NCI-H510A (cell line): ENCODE results near the gene NEK9.
"Not testable (repeated sequence)": the region's sequence is repeated elsewhere in the genome, so short reads cannot be mapped to it uniquely, and the experiment has no call there.

Experiments
- DNase-seq: peaks from one replicate; lab custom pipeline; 2025; lab: John Stamatoyannopoulos, UW

Gene NEK9

GRCh38 chr14:75144944-75145343 lies 18.1 kb upstream of the NEK9 start:
- no peak for DNase-seq

- no peak for DNase-seq
These were observed 17.1 kb upstream of the NEK9 start for GRCh38 chr14:75143761-75144527.

GRCh38 chr14:75142494-75142893 lies 15.6 kb upstream of the NEK9 start:
- no peak for DNase-seq

GRCh38 chr14:75141967-75142366 lies 15.1 kb upstream of the NEK9 start:
- DNase-seq = no peak

GRCh38 chr14:75141062-75141461 lies 14.2 kb upstream of the NEK9 start:
- DNase-seq = no peak

GRCh38 chr14:75140620-75141019 lies 13.8 kb upstream of the NEK9 start:
- DNase-seq = no peak

GRCh38 chr14:75139185-75139584 lies 12.3 kb upstream of the NEK9 start:
- DNase-seq = no peak

- DNase-seq = no peak
These were observed 11.6 kb upstream of the NEK9 start for GRCh38 chr14:75138492-75138891.

GRCh38 chr14:75134644-75135043 lies 7.8 kb upstream of the NEK9 start:
- no peak for DNase-seq

- no peak for DNase-seq
These were observed 6.7 kb upstream of the NEK9 start for GRCh38 chr14:75133597-75133996.

GRCh38 chr14:75132382-75133086 lies 5.7 kb upstream of the NEK9 start:
- peak; percentile 10 for DNase-seq

- DNase-seq = no peak
These were observed 1.7 kb upstream of the NEK9 start for GRCh38 chr14:75128596-75128990.

- DNase-seq = no peak
These were observed 1.2 kb upstream of the NEK9 start for GRCh38 chr14:75127903-75128595.

- DNase-seq = not testable (repeated sequence)
These were observed 599 bp upstream of the NEK9 start for GRCh38 chr14:75127474-75127820.

GRCh38 chr14:75126121-75126544 lies 715 bp downstream of the NEK9 start:
- no peak for DNase-seq

GRCh38 chr14:75125617-75126016 lies 1.2 kb downstream of the NEK9 start:
- no peak for DNase-seq

GRCh38 chr14:75123991-75124390 lies 2.9 kb downstream of the NEK9 start:
- no peak for DNase-seq

GRCh38 chr14:75121552-75121951 lies 5.3 kb downstream of the NEK9 start:
- no peak for DNase-seq

- DNase-seq = no peak
These were observed 6.1 kb downstream of the NEK9 start for GRCh38 chr14:75120541-75121291.

GRCh38 chr14:75119056-75119455 lies 7.8 kb downstream of the NEK9 start:
- DNase-seq = no peak

GRCh38 chr14:75113932-75114539 lies 12.8 kb downstream of the NEK9 start:
- no peak for DNase-seq

GRCh38 chr14:75109877-75110276 lies 17.0 kb downstream of the NEK9 start:
- DNase-seq = no peak
